Fibroblast of skin of left biceps (primary cell): ENCODE data around the gene CABLES2.

ENCODE experiments used
- DNase-seq, 2 experiments: peaks; one replicate each; pipeline ENCODE4 v3.0.0-alpha.2; 2013; ENCODE audit warnings: low read depth in 2 of 2

CABLES2 gene

DNA sequence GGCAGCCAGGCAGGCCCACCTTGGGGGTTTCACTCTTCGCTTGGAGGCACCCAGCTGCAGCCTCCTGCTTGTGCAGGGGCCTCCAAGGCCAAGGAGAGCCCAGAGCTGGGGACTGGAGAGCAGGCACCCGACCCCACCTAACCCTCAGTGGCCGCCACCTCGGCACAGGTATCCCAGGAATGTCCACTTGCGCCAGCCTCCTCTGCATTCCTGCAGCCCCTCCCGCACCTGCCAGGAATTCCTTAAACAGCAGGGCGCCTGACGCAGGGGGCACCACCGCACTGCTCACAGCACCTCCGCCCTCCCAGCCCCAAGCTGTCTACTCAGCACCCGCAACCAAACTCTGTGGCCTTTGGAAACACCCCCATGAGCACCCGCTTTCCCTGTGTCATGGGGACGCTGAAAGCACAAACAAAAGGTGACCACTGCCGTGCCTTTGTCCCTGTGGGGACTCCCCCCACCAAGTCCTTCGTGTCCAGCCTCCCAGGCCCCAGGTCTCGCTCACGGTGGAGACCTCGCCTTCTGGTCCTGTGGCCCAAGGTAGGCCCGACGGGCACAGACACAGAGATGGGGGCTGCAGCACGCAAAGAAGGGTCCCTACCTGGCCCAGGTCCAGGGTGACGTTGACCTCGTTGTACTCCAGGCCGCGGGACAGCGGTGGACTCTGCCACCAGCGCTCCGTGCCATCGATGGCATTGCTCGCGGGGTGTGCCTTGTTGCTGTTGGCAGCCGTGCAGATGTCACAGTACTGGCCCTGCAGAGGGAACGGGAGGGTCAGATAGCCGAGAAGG lies 45.1 kb downstream of the CABLES2 start:
- no peak for DNase-seq

- DNase-seq = no peak
Observed at GRCh38 chr20:62360854-62361798, 46.0 kb downstream of the CABLES2 start.

DNA sequence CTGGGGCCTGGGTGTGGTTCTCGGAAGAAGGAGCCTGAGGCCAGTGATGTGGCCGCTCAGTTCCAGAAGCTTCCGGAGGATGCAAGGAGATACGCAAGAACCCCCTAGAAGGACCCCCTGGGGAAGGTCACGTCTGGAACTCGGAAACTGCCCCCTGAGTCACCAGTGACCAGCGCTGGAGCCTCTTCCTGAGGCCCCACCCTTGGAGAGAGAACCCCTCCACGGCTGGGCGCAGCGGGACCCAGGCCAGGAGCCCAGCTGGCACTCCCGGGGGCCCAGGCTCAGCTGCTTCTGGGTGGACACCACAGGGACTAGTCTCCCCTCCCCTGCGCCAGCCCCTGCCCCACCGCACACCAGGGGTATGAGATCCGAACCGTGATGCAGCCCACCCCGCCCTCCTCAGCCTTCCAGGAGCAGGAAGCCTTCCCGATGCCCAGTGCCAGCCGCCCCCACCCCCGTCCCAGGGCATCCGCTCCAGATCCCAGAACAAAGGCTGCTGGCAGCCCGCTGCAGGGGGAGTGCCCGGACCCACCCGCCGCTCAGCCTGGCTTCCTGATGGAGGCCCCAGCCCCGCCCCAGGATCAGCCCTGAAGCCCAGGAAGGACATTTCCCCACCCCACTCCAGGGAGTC lies 47.5 kb downstream of the CABLES2 start:
- DNase-seq = no peak

GRCh38 chr20:62359043-62359490 lies 48.0 kb downstream of the CABLES2 start:
- no peak for DNase-seq

DNA sequence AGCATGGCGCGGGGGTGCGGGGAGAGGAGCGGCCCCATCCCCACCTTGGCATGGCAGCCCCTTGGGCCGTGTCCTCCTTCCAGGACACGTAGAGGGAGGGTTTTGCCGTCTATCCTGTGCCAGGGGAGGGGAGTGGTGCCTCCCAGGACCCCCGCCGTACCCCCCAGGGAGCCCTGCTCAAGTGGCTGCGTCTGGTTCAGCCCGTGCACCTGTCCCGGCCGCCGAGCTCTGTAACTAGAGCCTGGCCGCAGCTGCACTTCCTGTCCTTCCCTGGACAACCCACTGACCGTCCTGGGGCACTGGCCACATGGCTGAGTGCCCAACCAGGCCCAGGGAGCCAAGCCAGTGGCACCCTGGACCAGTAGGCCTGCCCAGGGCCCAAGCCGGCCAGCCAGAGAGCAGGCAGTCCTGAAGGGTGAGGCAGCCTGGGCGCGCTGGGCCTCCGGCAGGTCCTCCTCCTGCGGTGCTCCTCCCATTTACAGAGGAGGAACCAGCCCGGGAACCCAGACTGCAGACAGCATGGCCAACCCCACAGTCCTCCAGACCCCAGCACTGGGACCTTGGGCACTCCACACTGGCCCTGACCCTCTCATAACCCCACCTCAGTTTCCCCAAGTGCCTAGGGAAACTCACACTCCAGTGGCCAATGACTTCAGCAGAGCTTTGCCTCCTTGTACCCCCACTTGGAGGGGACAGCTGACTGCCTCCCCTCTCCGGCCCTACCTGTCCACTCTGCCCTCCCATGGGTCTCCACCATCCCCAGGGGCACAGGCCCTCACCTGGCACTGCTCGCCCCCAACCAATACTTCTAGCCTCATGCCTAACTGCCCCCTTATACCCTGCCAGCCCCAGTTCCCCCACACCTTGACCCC lies 48.7 kb downstream of the CABLES2 start:
- no peak for DNase-seq

DNA sequence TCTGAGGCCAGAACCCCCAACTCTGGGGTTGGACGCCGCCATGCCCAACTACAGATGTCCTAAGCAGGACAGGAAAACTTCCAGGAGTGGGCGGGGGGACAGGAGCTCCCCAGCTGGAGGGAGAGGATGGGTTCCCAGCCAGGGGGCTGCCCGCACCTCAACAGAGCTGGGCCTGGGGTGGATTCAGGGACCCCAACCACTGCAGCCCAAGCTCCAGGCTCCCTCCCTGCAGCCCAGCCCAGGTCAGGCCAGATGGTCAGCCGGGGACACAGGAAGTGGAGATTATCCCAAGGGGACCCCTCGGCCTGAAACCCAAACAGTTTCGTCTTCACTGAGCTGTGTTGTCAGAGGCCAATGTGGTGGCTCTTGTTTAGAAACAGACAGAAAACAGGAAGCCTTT lies 49.4 kb downstream of the CABLES2 start:
- DNase-seq = no peak

DNA sequence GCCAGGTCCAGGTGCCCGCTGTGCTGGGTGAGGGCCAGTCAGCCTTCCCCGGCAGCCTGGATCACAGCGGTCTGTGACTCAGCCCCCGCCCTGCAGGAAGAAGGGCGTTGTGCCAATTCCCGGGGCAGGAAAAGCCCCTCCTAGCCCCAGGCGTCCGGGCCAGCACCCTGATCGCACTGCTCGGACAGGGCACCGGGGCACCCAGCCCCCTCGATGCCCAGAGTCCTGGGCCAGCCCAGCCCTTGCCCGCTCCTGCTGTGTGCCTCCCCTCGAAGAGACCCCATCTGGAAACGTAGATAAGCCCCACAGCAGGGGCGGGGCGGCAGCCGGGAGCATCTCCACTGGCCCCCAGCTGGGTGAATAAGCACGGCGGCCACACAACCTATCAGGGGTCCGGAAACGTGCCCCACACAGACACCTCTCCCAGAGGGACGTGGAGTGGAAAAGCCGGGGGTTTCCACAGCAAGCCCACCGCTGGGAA lies 49.9 kb downstream of the CABLES2 start:
- no peak for DNase-seq

DNA sequence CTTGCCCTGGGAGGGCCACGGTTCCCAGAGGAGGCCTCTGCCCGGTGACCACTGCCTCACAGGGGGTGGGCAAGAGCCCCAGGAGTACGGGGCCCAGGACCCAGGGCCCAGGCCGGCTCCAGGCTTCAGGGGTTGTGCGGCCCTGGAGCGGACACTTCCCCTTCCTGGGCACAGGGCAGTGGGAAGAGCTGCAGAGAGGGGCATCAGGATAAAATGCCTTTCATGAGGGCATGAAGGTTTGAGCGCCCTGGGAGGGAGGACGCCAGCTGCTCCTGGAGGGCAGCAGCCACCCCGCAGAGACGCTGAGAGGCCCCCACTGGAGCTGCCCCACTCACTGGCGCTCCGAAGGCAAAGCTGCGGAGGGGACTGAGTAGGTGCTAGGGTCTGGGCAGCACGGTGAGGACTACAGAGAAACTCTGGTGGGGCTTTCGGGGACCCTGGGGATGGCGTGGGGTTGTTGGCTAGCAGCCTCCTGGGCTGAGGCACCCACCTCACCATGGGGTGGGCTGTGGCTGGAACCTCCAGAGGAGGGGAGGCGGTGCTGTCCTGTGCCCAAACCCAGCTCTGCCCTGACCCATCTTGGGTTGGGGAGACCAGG lies 50.4 kb downstream of the CABLES2 start:
- DNase-seq = no peak

- DNase-seq = no peak
Observed at GRCh38 chr20:62355878-62356588, 51.1 kb downstream of the CABLES2 start.

DNA sequence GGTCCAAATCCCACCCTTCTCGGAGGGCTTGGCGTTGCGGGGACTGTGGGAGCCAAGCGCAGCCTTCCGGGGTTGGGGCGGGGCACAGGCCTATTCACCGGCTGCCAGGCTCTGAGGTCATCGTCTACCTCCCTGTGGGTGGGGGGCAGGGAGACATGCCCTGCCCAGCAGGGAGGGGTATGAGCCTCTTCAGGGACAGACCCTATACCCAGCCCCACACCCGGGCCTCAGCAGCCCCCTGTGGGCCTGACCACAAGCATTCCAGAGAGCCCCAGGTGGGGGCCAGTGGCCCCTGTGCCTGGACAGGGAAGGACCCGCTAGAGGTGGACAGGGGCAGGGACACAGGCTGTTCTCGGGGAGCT lies 51.6 kb downstream of the CABLES2 start:
- no peak for DNase-seq

DNA sequence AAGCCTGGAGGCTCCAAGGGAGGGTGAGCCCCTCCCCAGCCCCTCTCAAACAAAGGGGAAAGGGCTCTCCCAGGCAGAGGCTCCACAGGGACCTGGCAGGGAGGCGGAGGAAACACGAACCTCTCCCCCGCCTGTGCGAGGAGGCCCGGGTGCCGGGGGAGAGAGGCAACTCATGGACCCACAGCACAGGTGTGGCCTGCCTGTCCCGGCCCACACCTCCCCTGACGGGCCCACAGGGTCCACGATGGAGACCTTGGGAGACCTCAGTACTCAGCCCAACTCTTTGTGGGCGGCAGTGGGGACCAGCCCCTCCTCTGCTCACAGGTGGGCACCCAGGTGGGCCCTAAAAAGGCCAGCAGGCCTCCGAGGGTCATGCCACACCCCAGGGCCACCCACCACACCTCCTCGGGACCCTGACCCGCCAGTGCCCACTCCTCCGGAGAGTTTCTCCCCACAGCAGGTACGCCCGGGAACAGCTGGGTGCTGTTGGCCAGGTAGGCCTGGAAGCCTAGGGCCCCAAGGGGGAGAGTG lies 52.2 kb downstream of the CABLES2 start:
- DNase-seq = no peak

DNA sequence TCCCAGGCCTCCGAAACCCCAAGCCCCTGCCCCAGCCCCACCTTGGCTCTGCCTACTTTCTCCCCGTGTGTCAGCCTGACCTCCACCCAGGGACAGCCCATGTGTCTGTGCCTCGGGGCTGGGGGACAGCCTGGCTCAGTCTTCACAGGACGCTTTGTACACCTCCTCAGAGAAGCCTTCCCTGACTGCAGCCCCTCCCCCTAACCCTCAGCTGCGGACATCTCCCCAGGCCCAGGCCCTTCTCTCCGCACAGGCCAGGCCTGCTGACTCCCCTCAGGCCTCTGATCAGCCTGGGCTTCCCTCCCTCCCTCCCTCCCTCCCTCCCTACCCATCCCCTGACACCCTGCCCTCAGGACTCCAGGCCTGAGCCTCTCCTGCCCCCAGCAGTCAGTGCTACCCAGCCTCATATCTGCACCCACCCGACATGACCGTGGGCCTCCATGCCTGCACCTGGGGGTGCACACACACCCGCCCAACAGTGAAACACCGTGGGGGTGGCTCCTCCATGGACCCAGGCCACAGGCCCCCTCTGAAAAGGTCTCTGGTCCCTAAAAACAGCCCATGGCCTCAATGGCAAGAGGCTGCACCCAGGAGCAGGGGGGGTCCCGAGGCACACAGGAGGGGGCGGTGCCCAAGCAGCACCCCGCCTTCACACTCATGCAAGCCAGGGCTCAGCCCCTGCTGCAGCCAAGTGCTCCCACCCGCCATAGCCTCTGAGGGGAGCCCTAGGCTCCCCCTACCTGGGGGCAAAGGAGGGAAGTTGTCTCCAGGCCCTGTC lies 52.9 kb downstream of the CABLES2 start:
- no peak for DNase-seq

GRCh38 chr20:62353289-62354030 lies 53.6 kb downstream of the CABLES2 start:
- DNase-seq = no peak

GRCh38 chr20:62352402-62353288 lies 54.4 kb downstream of the CABLES2 start:
- no peak for DNase-seq

GRCh38 chr20:62351469-62352401 lies 55.4 kb downstream of the CABLES2 start:
- no peak for DNase-seq
